Colonic mucosa (tissue), 4 donors: ENCODE data around the gene CPEB4. TPM values are rescaled to one million over a fixed set of nuclear protein-coding genes. Genes with fewer than 3 reads are reported as not detected.
A peak's percentile ranks its signal among the peaks of the same experiment; 100 is the strongest.

ENCODE experiments used
- DNase-seq: peaks from one replicate; pipeline ENCODE4 v3.0.0-alpha.2; 2020
- H3K27ac ChIP-seq: fragments of 200-600 bp; one replicate; pipeline ENCODE4 v1.8.0; 2021
- H3K27me3 ChIP-seq: fragments of 200-600 bp; one replicate; pipeline ENCODE4 v1.8.0; 2021
- H3K36me3 ChIP-seq: fragments of 200-600 bp; one replicate; pipeline ENCODE4 v1.8.0; 2021
- H3K4me1 ChIP-seq: fragments of 200-600 bp; one replicate; pipeline ENCODE4 v1.8.0; 2021; ENCODE audit warnings: mild to moderate bottlenecking
- H3K4me3 ChIP-seq: fragments of 200-600 bp; one replicate; pipeline ENCODE4 v1.8.0; 2021
- H3K9ac ChIP-seq, 2 donors: one replicate each; pipeline ENCODE4 v1.7.0; 2013; ENCODE audit warnings: control low read depth in 2 of 2, low read depth in 2 of 2, low read length in 2 of 2
- H3K9me3 ChIP-seq: fragments of 200-600 bp; one replicate; pipeline ENCODE4 v1.8.0; 2021
- CTCF ChIP-seq: fragments of 200-600 bp; IDR thresholded peaks from one replicate; pipeline ENCODE4 v1.8.0; 2022; ENCODE audit warnings: antibody characterized with exemption, mild to moderate bottlenecking
- intact Hi-C: fragments of 100-400 bp; cut with DNase I; formaldehyde crosslinking; loops from one replicate; pipeline ENCODE4 v1.14.1; 2022
- total RNA-seq, 2 donors: library from RNA; stranded (reverse); fragmentation: NEBNext Ultra II Directional in 1 of 2; extraction: Animal tissue kit (Norgen Biotek cat#: 25700) in 1 of 2; gene quantifications; one replicate each; pipeline ENCODE4 v1.2.1, GENCODE V29; 2021
- donor health status: healthy.
- donor health status: DM: no; HTN: no; CAD: no.
- donor health status: DM: no; HTN: no; CAD: no.

Gene CPEB4
- total RNA-seq, 2 donors from 2014 or later, result 23.3 to 41.7 TPM

GRCh38 chr5:173884402-173885053, 3.6 kb upstream of the CPEB4 start:
- Histone ChIP-seq H3K4me3 (no peak overlapping the region), H3K27ac (peak overlapping the region; percentile 80), H3K27me3 (no peaks in the 10 kb centered on the region), H3K9ac (peak overlapping the region in 1 of 2 donors; percentile 46), H3K4me1 (peaks cover 8% of the 10 kb centered on the region), H3K36me3 (no peaks in the 10 kb centered on the region), H3K9me3 (no peaks in the 10 kb centered on the region)
- no peak for TF ChIP-seq CTCF
- intact Hi-C loops, result loop anchor here (10.0 kb wide), 1 partner anchor 120 kb away; no protein-coding TSS in a partner anchor
- DNase-seq, result peak; percentile 78

- TF ChIP-seq CTCF, result no peak
- H3K36me3 ChIP-seq, result no peaks in the 10 kb centered on the region
- intact Hi-C loops, result loop anchor here (10.0 kb wide), 1 partner anchor 120 kb away; no protein-coding TSS in a partner anchor
- no peaks in the 10 kb centered on the region for H3K9me3 ChIP-seq
- DNase-seq, result no peak
- peaks cover 8% of the 10 kb centered on the region for H3K4me1 ChIP-seq
- H3K27ac ChIP-seq, result peak overlapping the region; percentile 80
- no peak overlapping the region for H3K4me3 ChIP-seq
- peak overlapping the region in 1 of 2 donors; percentile 46 for H3K9ac ChIP-seq
- no peaks in the 10 kb centered on the region for H3K27me3 ChIP-seq
Observed at GRCh38 chr5:173885054-173885443, 3.1 kb upstream of the CPEB4 start.

GRCh38 chr5:173885475-173886010, 2.6 kb upstream of the CPEB4 start:
- H3K4me1 ChIP-seq, result peaks cover 8% of the 10 kb centered on the region
- H3K4me3 ChIP-seq, result no peak overlapping the region
- DNase-seq, result peak; percentile 80
- H3K9ac ChIP-seq, result peak overlapping the region in 1 of 2 donors; percentile 46
- H3K27me3 ChIP-seq, result no peaks in the 10 kb centered on the region
- H3K36me3 ChIP-seq, result no peaks in the 10 kb centered on the region
- no peaks in the 10 kb centered on the region for H3K9me3 ChIP-seq
- intact Hi-C loops, result loop anchor here (10.0 kb wide), 1 partner anchor 121 kb away; no protein-coding TSS in a partner anchor
- TF ChIP-seq CTCF, result no peak
- H3K27ac ChIP-seq, result peak overlapping the region; percentile 80

- Histone ChIP-seq H3K9ac (no peak overlapping the region), H3K9me3 (no peaks in the 10 kb centered on the region)
- intact Hi-C loops, result loop anchor here (10.0 kb wide), 1 partner anchor 121 kb away; no protein-coding TSS in a partner anchor
Observed at GRCh38 chr5:173886150-173886549, 2.0 kb upstream of the CPEB4 start.

More at GRCh38 chr5:173886150-173886549, 2.0 kb upstream of the CPEB4 start:
- no peak overlapping the region for H3K4me3 ChIP-seq
- no peaks in the 10 kb centered on the region for H3K36me3 ChIP-seq
- TF ChIP-seq CTCF, result no peak
- H3K27me3 ChIP-seq, result no peaks in the 10 kb centered on the region
- H3K27ac ChIP-seq, result peak overlapping the region; percentile 80
- no peak for DNase-seq
- H3K4me1 ChIP-seq, result peaks cover 8% of the 10 kb centered on the region
